Hematopoietic multipotent progenitor cell treated with erythropoietin and hydrocortisone succinate and interleukin-3 and kit ligand, for 8 days (in vitro differentiated cells): ENCODE results near the gene WDR7.

Experiments used
- DNase-seq: peaks from one replicate; pipeline ENCODE4 v3.0.0-alpha.2; 2015

The WDR7 gene

GRCh38 chr18:56897122-56897521, 246.0 kb downstream of the WDR7 start:
- DNase-seq: no peak

- DNase-seq: no peak
These were observed 248.5 kb downstream of the WDR7 start for GRCh38 chr18:56899660-56900059.

- DNase-seq: no peak
These were observed 249.3 kb downstream of the WDR7 start for GRCh38 chr18:56900195-56901094.

- no peak for DNase-seq
These were observed 250.8 kb downstream of the WDR7 start for GRCh38 chr18:56901919-56902318.

GRCh38 chr18:56902653-56903052, 251.5 kb downstream of the WDR7 start:
- DNase-seq: no peak

GRCh38 chr18:56903686-56904085, 252.5 kb downstream of the WDR7 start:
- DNase-seq: no peak

- DNase-seq: no peak
These were observed 256.6 kb downstream of the WDR7 start for GRCh38 chr18:56907771-56908170.

- DNase-seq: no peak
These were observed 259.1 kb downstream of the WDR7 start for GRCh38 chr18:56910237-56910636.

- no peak for DNase-seq
These were observed 259.8 kb downstream of the WDR7 start for GRCh38 chr18:56910967-56911366.

- DNase-seq: no peak
These were observed 262.8 kb downstream of the WDR7 start for GRCh38 chr18:56913941-56914340.

- no peak for DNase-seq
These were observed 268.0 kb downstream of the WDR7 start for GRCh38 chr18:56919190-56919589.

- no peak for DNase-seq
These were observed 270.8 kb downstream of the WDR7 start for GRCh38 chr18:56921896-56922480.

GRCh38 chr18:56926734-56927133, 275.6 kb downstream of the WDR7 start:
- no peak for DNase-seq

GRCh38 chr18:56927786-56928185, 276.6 kb downstream of the WDR7 start:
- DNase-seq: no peak

- no peak for DNase-seq
These were observed 278.7 kb downstream of the WDR7 start for GRCh38 chr18:56929886-56930285.

- DNase-seq: no peak
These were observed 282.3 kb downstream of the WDR7 start for GRCh38 chr18:56933472-56933871.

- no peak for DNase-seq
These were observed 283.0 kb downstream of the WDR7 start for GRCh38 chr18:56934131-56934530.

GRCh38 chr18:56934906-56935305, 283.7 kb downstream of the WDR7 start:
- DNase-seq: no peak

GRCh38 chr18:56935434-56936040, 284.4 kb downstream of the WDR7 start:
- no peak for DNase-seq

- no peak for DNase-seq
These were observed 285.3 kb downstream of the WDR7 start for GRCh38 chr18:56936457-56936856.

- DNase-seq: no peak
These were observed 286.8 kb downstream of the WDR7 start for GRCh38 chr18:56937874-56938430.

- DNase-seq: no peak
These were observed 294.3 kb downstream of the WDR7 start for GRCh38 chr18:56945171-56946083.

GRCh38 chr18:56947236-56947635, 296.1 kb downstream of the WDR7 start:
- DNase-seq: no peak
